Tracheal epithelial cell (primary cell): ENCODE data around the gene PXDC1. TPM values are rescaled to one million over a fixed set of nuclear protein-coding genes. Genes with fewer than 3 reads are reported as not detected.

Experiments used
- total RNA-seq: library from RNA; depleted of rRNA; stranded (reverse); fragments of >200 nt; gene quantifications from 2 replicates; pipeline ENCODE4 v1.2.1, GENCODE V29; 2014

PXDC1 gene, protein sequence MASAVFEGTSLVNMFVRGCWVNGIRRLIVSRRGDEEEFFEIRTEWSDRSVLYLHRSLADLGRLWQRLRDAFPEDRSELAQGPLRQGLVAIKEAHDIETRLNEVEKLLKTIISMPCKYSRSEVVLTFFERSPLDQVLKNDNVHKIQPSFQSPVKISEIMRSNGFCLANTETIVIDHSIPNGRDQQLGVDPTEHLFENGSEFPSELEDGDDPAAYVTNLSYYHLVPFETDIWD
- 43.5 and 69.9 TPM in 2 replicates for total RNA-seq

DNA sequence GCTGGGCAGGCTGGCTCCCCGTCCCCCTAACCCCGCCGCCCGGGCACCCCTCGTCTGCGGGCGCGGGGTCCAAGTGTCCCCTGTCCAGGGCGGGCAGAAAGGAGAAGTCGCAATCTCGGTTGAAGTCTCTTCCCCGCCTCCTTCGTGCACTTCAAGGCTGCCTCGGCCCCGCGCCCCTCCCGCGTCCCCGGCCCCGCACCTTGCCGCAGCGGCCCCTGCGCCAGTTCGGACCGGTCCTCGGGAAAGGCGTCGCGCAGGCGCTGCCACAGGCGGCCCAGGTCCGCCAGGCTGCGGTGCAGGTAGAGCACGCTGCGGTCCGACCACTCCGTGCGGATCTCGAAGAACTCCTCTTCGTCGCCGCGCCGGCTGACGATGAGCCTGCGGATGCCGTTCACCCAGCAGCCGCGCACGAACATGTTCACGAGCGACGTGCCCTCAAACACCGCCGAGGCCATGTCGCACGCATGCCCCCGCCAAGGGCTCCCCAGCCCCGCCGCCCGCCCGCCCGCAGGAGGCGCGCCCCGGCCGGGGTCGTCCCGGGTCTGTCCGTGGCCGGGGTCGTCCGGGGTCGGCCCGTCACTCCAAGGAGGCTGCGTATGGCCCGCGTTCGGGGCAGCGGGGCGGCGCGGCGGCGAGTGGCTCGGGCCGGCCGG is at the start of gene PXDC1:
PXDC1 (minus strand) TSS at position 637 of the 653 bp plus-strand sequence; CDS start at position 455, 182 bp downstream.

Other genes with a start within 250 kb of the PXDC1 start
- 6.5 and 10.0 TPM in 2 replicates for gene FAM50B, start 97.7 kb upstream of the PXDC1 start, total RNA-seq